PFSK-1 (cell line): Measurements from ENCODE around the gene GOT1. TPM values are rescaled to one million over a fixed set of nuclear protein-coding genes. Genes with fewer than 3 reads are reported as not detected.

Experiments
- FOXP2 ChIP-seq: optimal IDR thresholded peaks from 2 replicates; pipeline ENCODE3; 2011; ENCODE audit warnings: borderline replicate concordance, control low read depth, inconsistent platforms; ENCODE audit not compliant: insufficient read depth; ENCODE audit errors: extremely low read length, extremely low read depth
- POLR2AphosphoS5 ChIP-seq: IDR thresholded peaks from 2 replicates; pipeline ENCODE4 v1.6.1; 2012; ENCODE audit warnings: low read depth, mild to moderate bottlenecking, control low read depth, low read length, moderate library complexity
- SIN3A ChIP-seq: IDR thresholded peaks from 2 replicates; pipeline ENCODE4 v1.6.1; 2012; ENCODE audit warnings: mild to moderate bottlenecking, low read length, moderate library complexity, borderline replicate concordance; ENCODE audit not compliant: insufficient read depth
- TAF1 ChIP-seq: IDR thresholded peaks from 2 replicates; pipeline ENCODE4 v1.6.1; 2012; ENCODE audit warnings: low read length, control low read depth, borderline replicate concordance; ENCODE audit not compliant: insufficient read depth
- polyA plus RNA-seq: library from polyadenylated mRNA; unstranded; fragments of >200 nt; gene quantifications from one replicate; pipeline ENCODE4 v1.2.1, GENCODE V29; 2012; ENCODE audit warnings: low read depth, missing spikeins; ENCODE audit not compliant: insufficient read length
- TF ChIP-seq, protein P1 (sequence below), 2 experiments: IDR thresholded peaks; 2 replicates each; pipeline versions ENCODE4 v1.6.1 to v1.8.0; 2011 to 2012; ENCODE audit warnings: low read depth in 2 of 2, low read length in 2 of 2, control low read depth in 1 of 2, inconsistent platforms in 1 of 2, mild to moderate bottlenecking in 1 of 2, moderate library complexity in 1 of 2; ENCODE audit not compliant: insufficient read depth in 1 of 2

Gene GOT1
- polyA plus RNA-seq, result 156 TPM

DNA sequence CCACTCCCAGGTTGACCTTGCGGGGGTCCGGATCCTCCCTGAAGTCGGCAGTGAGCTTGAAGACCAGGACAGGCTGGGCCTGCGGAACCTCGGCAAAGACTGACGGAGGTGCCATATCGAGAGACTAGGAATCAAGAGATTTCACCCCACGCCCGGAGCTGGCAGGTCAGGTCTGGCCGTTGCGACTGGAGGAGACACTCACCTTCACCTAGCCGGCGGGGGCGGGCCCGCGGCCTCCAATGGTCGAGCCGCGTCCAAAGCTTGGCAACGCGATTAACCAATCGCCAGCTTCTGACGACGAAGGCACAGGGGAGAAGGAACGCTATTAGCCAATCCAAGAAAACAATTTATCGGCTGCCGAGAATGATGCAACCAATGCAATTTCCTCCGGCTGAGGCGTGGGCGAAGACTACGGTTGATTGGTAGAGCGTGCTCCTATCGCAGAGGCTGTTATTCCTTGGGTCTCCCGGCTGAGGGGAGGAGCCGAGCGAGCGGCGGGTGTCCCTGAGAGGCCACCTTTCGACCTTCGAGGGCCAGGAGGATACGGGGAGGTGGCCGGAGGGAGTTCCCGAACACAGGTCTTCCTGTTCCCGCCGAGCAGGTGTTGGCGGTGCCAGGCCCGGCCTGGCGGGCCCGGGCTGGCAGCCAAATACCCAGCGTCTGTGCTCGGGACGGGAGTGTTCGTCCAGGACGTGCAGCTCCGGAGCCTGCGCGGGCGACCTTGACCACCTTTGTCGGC is at the start of gene GOT1:
TSS of gene GOT1 (minus strand) at position 174 of the 739 bp plus-strand sequence. CDS start at position 115, 59 bp downstream.
- TF ChIP-seq, protein P1, sequence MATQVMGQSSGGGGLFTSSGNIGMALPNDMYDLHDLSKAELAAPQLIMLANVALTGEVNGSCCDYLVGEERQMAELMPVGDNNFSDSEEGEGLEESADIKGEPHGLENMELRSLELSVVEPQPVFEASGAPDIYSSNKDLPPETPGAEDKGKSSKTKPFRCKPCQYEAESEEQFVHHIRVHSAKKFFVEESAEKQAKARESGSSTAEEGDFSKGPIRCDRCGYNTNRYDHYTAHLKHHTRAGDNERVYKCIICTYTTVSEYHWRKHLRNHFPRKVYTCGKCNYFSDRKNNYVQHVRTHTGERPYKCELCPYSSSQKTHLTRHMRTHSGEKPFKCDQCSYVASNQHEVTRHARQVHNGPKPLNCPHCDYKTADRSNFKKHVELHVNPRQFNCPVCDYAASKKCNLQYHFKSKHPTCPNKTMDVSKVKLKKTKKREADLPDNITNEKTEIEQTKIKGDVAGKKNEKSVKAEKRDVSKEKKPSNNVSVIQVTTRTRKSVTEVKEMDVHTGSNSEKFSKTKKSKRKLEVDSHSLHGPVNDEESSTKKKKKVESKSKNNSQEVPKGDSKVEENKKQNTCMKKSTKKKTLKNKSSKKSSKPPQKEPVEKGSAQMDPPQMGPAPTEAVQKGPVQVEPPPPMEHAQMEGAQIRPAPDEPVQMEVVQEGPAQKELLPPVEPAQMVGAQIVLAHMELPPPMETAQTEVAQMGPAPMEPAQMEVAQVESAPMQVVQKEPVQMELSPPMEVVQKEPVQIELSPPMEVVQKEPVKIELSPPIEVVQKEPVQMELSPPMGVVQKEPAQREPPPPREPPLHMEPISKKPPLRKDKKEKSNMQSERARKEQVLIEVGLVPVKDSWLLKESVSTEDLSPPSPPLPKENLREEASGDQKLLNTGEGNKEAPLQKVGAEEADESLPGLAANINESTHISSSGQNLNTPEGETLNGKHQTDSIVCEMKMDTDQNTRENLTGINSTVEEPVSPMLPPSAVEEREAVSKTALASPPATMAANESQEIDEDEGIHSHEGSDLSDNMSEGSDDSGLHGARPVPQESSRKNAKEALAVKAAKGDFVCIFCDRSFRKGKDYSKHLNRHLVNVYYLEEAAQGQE (IDR thresholded peaks at IDR 0.05; ENCODE audit: insufficient read depth in 1 of 2, low read depth in 2 of 2, low read length in 2 of 2), result no peak
- TF ChIP-seq TAF1 (peak; percentile 70; the same call in 1 of the 2 replicates), FOXP2 (no peak), SIN3A (peak; percentile 77; the same call in 1 of the 2 replicates), POLR2AphosphoS5 (peak; percentile 82)

DNA sequence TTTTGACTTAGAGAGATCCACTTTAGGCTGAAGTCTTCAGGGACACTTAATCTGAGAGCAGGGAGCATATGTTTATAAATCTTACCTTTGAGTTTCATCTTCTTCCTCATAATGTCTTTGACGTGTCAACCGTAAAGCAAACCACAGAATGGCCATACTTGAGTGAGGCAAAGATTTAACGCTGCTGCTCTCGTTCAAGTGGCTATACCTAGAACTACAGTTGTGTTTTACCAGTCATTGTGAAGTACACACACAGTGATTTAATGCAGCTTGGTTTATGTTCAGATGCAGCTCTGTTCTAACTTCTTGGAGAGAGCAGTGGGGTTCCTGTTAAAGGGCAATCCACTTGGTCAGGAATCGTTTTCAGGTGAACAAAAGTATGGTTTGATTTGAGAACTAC is 39.9 kb upstream of the GOT1 start:
- TF ChIP-seq POLR2AphosphoS5 (no peak), FOXP2 (no peak), SIN3A (no peak), TAF1 (no peak)
- TF ChIP-seq, protein P1 (IDR thresholded peaks at IDR 0.05; ENCODE audit: insufficient read depth in 1 of 2, low read depth in 2 of 2, low read length in 2 of 2), result no peak

- TF ChIP-seq, protein P1 (IDR thresholded peaks at IDR 0.05; ENCODE audit: insufficient read depth in 1 of 2, low read depth in 2 of 2, low read length in 2 of 2), result no peak
- TF ChIP-seq FOXP2, result no peak
- no peak for TF ChIP-seq SIN3A
- TF ChIP-seq TAF1, result no peak
- TF ChIP-seq POLR2AphosphoS5, result no peak
These were observed 37.0 kb upstream of the GOT1 start for GRCh38 chr10:99467236-99467999.

DNA sequence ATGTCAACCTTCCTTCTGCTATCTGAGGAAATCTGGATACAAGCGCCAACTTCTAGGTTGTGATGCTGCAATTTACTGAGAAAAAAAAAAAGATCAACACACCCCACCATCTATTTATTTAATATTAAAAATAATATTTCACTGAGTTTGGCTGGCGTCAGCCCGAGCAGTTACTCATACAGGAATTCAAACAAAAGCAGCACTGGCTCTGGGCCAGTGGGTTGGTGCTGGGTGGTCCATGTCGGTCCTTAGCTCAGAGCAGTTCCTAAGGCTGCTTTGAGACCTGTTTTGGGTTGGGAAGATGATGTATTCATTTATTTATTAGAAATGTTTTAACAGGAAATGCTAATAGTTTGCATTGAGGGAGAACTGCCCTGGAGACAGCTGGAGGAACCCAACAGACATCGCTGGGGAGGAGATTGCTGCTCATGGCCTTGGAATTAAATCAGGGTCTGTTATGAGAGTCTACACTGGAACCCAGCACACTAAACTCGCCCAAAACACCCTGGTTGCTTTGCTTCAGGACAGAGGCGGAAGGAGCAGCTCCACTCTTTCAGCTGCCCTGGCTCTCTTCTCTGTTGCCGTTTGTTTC is 36.3 kb upstream of the GOT1 start:
- TF ChIP-seq SIN3A (no peak), TAF1 (no peak), FOXP2 (no peak), POLR2AphosphoS5 (no peak)
- TF ChIP-seq, protein P1 (IDR thresholded peaks at IDR 0.05; ENCODE audit: insufficient read depth in 1 of 2, low read depth in 2 of 2, low read length in 2 of 2), result no peak
